ENCODE results near the gene CD300LF.

The CD300LF gene

DNA sequence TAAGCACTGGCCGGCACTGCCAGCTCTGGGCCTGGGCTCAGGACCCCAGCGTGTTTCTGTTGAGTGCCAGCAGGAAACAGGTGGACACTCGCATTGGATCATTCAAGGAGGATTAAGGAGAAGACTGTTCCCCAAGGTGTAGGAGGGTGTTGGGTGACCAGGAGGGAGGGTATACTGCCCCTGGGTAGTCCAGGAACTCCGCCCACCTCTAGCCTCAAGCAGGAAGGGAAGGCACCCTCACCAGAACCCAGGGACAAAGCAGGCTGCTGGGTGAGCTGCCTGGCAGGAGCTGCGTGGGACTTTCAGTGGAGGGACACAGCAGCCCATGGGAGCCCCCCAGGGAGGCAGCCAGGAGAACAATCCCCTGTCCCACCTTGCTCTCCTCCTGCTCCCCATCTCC, 16.6 kb upstream of the CD300LF start:
- no peak for DNase-seq

DNA sequence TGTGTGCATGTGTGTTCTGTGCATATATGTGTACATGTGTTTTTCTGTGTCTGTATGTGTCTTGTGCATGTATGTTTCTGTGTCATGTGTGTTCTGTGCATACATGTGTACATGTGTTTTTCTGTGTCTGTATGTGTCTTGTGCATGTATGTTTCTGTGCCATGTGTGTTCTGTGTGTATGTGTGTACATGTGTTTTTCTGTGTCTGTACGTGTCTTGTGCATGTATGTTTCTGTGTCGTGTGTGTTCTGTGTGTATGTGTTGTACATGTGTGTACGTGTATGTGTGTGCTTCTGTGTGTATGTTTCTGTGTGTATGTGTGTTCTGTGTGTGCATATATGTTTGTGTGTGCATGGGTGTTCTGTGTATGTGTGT, 16.0 kb upstream of the CD300LF start:
- no peak for DNase-seq

DNA sequence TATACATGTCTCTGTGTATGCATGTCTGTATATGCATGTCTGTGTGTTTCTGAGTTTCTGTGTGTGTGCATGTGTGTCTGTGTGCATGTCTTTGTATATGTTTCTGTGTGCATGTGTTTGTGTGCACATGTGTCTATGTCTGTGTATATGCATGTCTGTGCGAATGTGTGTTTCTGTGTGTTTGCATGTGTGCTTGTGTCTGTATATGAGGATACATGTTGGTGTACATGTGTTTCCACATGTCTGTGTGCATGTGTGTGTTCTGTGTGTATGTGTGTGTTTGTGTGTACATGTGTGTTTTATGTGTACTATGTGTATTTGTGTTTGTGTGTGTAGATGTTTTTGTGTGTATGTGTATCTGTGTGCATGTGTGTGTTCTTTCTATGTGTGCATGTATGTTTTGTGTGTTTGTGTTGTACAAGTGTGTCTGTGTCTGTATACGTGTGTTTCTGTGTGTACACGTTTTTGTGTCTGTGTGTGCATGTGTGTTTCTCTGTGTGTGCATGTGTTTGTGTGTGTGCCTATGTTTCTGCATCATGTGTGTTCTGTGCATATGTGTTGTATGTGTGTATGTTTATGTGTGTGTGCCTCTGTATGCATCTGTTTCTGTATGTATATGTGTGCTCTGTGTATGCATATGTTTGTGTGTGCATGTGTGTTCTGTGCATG, 15.4 kb upstream of the CD300LF start:
- no peak for DNase-seq

DNA sequence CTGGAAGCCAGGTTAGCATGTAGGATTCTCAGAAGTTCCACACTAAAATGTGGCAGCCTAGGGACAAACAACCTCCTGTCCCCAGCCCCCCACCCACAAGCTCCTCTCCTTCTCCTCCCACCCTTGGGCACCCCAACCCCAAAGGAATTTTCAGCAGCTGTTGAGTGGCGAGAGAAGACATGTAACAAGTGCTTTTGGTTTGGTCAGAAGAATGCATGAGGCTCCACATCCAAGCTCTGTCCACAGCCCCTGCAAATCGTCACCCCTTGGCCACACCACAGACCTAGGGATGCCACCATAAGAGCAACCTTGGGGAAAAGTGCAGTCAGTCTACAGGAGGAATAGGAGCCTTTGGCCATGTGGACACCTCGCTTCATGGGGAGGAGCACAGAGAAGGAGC, 12.4 kb upstream of the CD300LF start:
- DNase-seq = no peak

DNA sequence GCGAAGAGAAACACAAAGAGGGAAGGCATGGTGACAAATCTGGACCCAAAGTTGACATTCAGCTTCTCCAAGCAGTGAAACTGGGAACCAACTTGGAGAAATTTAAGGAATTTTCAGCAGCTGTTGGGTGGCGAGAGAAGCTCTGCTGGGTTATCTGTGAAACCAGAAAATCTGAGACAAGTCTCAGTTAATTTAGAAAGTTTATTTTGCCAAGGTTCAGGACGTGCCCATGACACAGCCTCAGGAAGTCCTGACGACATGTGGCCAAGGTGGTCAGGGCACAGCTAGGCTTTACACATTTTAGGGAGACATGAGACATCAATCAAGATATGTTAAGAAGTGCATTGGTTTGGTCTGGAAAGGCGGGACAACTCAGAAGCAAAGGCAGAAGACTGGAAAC, 11.2 kb upstream of the CD300LF start:
- DNase-seq = no peak

DNA sequence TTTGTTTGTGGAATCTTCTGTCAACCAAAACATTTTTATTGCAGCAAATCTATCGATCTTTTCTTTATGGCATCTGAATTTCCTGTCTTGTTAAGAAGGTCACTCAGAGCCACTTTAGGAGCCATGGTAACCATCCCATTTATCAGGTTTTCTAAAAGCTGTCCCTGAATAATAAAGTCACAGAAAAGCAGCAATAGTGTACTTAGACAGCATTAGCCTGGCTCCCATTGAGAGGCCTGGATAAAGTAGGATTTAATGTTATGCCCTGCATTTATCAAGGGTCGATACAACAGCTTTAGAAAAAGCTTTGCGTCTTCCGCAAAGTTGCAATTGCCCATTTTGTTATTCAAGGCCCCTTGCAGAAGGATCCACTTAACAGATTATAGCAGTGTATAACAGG, 10.1 kb upstream of the CD300LF start:
- DNase-seq = no peak

DNA sequence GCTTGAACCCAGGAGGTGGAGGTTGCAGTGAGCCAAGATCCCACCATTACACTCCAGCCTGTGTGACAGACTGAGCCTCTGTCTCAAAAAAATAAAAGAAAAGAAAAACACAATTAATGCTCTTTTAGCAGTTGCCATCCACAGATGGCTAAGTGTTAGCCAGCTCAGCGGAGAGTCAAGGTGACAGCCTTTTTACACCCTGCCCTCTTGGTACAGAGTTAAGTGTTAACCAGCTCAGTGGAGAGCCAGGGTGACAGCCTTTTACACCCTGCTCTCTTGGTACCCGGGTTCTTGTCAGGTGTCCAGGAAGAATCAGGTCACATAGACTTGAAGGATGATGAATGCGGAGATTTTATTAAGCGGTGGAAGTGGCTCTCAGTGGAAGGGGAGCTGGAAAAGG, 7.8 kb upstream of the CD300LF start:
- no peak for DNase-seq

DNA sequence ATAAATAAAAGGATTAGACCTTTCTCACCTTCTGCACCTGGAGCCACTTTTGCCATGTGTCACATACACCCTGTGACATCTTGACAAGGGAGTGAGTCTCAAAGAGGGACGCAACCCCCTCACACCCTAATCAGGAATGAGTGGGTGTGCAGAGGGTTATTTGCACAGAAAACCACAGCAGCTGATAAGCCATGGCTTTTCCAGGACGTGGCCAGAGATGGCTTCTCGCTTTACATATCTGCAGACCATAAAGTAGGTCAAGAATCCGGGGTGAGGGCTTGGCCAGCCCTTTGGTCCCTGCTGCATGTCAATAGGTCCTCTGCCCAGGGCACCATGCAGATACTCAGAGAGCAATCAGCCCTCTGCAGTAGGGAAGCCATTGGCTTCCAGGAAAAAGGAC, 2.4 kb upstream of the CD300LF start:
- DNase-seq = no peak

DNA sequence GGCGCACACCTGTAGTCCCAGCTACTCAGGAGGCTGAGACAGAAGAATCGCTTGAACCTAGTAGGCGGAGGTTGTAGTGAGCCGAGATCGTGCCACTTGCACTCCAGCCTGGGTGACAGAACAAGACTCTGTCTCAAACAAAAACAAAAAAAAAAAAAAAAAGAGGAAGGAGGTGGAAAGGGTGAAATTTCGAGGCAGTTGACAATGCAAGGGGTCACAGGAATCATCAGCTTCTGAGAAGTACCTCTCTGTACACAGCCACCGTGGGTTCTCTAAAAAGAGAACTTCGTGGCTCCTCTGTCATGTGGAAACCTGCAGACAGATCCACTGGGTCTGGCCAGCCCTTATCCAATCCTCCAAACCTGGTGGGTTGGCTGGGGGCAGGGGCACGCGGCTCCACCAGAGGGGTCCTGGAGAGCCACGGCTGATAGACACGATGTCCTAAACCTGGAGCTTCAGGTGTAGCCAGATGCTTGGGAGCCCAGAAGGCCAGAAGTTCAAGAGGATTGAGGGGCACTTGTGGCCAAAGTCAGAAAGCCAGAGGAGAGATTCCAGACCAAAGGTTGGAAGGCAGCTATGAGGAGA, 540 bp upstream of the CD300LF start:
- no peak for DNase-seq

DNA sequence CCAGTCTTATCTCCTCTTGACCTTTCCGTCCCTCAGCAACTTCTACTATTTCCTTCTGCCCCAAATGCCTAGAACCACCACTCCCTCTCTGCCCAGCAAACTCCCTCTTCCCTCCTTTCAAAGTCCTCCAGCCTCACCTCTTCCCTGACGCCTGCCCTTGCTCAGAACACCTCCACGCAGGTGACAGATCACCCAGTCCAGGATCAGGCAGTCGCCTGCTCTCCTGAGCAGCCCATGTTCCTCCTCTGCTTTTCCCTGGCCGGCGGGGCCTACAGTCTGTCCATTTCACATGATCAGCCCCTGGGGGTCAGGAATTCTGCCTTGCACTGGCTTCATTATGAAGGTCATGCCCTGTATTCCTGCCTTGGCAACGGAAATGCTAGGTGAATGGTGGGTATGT, 422 bp downstream of the CD300LF start:
- no peak for DNase-seq

DNA sequence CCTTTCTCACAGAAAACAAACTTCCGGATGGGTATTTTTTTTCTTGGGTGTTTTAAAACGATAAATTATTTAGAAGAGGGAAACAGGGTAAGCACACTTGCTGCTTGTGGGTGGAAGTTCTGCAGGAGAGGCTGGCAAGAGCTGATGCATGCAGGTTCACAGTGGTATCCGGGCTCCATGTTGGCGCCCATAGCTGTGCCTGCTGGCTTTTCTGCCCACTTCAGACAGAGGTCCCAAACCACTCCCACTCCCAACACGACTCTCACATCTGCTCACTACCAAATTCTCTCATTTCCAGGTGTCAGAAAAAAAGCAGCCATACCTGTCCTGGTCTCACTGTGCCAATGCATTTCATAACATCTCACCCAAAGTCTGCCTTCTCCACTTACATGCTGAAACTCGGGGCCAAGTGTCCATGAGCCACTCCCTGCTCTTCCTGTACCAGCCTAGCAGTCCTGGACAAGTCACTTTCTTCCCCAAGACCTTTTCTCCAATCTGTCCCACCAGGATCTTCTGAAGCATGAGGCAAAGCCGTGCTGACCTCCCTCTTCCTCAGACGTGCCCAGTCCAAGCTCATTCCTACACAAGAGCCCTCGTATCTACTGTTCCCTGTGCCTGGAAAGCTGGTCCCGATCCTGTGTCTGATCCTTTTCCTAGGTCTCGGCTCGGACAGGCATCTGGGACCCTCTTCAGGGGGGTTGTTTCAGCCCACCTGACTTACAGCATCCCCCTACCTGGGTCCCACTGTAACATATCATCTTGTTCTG, 1.5 kb downstream of the CD300LF start:
- DNase-seq = no peak

DNA sequence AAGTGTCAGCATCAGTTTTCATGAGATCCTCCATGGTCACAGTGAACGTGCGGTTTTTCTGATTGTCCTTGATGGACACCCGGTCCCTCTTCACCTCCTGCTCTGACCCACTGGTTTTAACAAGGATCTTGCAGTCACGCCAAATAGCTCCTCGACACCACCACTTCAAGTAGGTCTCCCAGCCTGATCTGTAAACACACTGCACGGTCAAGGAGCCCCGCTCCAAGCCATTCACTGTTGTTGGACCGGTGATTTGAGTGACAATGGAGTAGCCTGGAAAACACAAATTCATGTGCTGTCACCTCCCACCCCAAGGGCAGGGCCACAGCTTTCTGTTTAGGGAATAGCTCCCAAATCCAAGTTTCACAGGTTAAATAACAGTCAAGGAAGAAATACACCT, 8.2 kb downstream of the CD300LF start:
- no peak for DNase-seq

DNA sequence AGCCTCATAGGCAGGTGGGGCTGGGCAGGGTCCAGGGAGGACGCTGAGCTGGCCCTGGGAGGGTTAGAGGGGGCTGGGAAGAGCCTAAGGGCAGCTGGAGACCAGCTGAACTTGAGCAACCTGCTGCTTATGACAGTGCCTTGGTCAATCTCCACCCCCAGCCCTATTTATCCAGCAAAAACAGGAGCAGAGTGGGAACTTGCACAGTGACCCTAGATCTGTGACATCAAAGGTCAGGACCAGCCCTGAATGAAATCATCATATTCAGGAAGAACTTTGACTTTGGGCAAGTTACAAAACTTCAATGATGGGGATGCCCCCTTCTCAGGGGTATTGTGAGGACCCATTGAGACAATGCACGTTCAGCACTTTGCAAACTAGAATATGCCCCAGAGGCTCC, 9.4 kb downstream of the CD300LF start:
- DNase-seq = no peak

DNA sequence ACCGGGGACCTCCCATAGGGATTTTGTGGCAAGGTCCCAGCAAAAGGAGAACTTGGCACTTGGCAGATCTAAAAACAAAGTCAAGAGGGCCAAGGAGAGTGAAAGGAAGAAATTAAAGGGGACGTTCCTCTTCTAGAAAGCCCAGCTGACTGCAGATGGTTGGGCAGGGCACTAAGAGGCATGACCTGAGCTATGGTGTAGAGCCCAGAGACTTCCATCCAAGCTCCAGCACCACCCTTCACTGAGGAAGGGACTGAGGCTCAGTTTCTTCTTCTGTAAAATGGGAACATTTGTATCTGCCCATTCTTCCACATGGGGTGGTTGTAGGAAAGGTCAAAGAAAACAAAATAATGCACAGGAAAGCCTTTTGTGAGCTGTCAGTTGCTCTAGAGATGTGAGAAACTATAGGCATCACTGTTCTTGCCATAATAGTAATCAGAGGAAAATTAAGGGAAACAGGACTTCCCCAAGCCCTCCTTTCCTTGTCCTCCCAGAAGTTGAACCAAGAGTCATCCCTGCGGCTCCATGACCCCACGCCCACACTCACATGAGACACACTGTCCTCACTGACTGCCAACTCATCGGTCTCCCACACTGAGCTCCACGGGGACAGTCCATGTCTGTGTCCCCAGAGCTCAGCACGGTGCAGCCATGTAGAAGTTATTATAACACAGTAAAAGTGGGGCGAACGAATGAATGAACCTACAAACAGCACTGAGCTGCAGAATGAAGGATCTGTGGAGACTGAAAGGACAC, 10.4 kb downstream of the CD300LF start:
- DNase-seq = no peak

DNA sequence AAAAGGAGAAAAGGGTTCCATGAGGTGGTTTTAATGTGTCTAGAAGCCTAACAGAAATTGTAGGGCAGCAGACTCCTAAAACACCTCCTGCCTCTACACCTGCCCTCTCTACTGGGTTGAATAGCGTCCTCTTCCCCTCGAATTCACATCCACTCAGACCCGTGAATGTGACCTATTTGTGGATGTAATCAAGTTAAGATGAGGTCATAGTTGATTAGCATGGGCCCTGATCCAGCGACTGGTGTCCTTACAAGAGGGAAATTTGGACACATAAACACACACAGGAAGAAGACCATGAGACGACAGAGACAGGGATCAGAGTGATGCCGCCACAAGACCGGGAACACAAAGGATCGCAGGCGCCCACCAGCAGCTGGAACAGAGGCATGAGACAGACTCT, 13.5 kb downstream of the CD300LF start:
- DNase-seq = no peak

DNA sequence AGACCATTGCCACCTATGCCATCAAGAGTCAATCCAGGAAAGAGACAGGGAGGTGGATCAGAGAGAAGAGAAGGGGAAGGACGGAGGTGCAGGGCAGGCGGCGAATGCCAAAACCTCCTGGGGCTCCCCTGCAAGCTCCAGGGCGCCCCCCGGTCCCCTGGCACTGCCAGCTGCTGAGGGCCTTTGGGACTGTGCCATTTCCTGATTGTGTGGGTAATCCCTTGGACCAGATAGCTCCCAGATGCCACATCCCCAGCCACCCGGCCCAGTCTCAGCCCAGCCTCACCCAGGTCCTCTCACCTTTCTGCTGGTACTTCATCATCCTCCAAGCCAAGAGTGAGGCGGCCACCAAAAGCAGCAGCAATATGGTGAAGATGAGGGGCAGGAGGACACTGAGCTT, 14.7 kb downstream of the CD300LF start:
- DNase-seq = no peak

DNA sequence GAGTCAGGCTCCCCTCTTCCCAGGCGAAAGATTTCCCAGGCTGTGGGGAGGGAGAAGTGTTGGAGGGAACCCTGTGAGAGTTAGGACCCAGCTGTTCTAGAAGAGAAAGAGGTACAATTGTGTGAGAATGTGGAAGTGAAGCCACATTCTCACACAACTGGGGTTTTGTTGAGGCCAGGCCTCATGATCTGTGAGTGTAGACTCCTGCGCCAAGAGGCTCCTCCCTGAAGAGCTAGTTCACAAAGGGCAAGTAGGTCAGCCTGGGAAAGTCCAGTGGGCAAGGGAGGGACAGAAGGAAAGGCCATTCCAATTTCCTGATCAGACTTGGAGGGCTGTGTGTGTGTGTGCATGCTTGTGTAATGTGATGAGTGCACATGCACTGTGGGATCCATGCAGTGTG, 15.2 kb downstream of the CD300LF start:
- DNase-seq = no peak

DNA sequence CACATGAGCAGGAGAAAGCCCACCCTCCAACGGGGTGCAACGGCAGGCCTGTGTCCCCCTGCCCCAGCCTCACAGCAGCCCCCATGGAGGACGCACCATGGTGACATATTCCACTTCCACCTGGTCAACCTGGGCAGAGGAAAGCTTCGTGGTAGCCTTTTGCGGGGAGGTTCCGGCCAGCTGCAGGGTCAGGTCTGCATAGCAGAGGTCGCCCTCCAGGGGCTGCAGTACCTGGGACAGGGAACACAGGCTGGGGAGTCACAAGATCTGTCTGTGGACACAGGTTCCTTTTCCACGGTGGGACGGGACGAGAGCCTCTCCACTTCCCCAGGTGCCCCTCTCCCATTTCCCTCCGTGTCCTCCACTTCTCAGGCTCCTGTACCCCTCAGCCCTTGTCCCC, 17.1 kb downstream of the CD300LF start:
- DNase-seq = no peak

DNA sequence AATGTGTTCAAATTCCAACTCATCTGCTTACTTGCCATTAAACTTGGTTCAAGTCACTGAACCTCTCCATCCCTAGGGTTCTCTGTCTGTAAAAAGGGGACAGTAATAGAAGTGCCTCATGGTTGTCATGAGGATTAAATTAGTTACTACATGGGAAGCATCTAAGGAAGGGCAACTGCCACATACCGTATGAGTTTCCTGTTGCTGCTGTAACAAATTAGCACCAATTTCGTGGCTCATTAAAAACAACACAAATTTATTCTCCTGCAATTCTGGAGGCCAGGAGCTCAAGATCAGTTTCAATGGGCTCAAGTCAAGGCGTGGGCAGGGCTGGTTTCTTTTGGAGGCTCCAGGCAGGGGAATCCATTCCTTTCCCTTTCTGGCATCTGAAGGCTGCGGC, 18.6 kb downstream of the CD300LF start:
- no peak for DNase-seq

DNA sequence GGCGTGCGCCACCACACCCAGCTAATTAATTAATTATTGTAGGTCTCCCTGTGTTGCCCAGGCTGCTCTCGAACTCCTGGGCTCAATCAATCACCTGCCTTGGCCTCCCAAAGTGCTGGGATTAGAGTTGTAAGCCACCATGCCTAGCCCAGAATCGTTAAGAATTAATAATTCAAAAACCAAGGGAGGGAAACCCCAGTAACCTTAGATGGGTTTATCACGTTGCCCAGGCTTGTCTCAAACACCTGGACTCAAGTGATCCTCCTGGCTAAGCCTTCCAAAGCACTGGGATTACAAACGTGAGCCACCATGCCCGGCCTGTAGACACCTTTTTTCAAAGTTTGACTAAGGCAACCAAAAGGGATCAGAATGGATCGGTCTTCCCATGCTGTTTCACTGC, 21.6 kb downstream of the CD300LF start:
- DNase-seq = no peak

DNA sequence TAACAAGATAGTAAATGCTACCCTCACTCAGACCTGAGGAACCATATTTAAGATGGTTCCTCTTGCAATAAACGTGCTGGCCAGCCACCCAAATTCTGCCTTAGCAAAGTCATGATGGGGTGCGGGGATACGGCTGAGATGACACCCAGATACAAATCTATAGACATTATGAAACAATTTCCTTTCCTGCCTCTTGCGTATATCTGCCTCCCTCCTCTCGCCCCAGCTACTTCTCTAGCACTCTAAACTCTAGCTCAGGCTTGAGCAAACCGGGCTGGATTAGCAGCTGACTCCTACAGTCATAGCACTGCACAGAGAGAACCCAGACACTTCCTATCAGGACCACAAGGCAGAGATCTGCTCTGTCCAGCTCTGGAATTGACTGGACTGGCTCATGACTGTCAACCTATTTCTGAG, 22.3 kb downstream of the CD300LF start:
- no peak for DNase-seq

DNA sequence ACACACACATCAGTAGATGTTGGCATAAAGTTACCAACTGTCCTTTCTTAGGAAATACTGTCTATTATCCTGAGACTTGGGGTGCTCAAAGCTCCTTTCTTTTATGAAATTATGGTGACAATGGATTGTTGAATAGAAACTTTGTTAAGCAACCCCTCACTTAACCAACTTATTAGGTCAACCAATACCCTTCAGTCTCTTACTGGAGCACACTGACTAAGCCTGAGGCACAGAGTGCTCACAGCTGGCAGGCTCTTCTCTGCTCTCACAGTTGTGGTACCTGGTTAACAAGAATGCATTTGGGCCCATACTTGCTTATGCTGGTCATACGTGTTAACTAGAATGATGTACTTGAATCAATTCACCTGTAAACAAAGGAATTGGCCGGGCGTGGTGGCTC, 24.8 kb downstream of the CD300LF start:
- no peak for DNase-seq

DNA sequence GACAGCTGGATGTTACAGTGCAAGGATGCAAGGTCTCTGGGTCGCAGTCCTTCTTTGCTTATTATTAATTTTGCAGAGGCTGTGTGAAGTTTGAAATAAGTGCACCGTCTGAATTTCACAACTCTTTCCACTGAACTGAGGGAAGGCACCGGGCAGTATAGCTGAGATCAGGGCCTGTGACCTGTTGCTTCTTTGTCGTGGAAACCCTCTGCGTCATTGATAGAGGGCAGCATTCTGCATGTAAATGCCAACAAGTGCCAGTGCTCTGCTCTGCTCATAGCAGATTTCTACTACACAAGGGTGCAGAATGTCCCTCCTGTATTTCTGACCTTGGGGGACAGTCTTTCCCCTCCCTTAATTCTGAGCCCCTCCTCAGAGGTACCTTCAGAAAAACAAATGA, 26.0 kb downstream of the CD300LF start:
- no peak for DNase-seq

Data from activated CD4-positive, alpha-beta T cell treated with anti-CD3 and anti-CD28 coated beads, Interleukin-2, amount 50 U/mL, for 4 hours (primary cell).